ENCODE measurements around the gene RTN4RL1. TPM values are rescaled to one million over a fixed set of nuclear protein-coding genes. Genes with fewer than 3 reads are reported as not detected.
"Not testable (repeated sequence)": the region's sequence is repeated elsewhere in the genome, so short reads cannot be mapped to it uniquely, and the experiment has no call there.

The RTN4RL1 gene
- total RNA-seq, 1 experiment from 2014 or later = 1.7 TPM

DNA sequence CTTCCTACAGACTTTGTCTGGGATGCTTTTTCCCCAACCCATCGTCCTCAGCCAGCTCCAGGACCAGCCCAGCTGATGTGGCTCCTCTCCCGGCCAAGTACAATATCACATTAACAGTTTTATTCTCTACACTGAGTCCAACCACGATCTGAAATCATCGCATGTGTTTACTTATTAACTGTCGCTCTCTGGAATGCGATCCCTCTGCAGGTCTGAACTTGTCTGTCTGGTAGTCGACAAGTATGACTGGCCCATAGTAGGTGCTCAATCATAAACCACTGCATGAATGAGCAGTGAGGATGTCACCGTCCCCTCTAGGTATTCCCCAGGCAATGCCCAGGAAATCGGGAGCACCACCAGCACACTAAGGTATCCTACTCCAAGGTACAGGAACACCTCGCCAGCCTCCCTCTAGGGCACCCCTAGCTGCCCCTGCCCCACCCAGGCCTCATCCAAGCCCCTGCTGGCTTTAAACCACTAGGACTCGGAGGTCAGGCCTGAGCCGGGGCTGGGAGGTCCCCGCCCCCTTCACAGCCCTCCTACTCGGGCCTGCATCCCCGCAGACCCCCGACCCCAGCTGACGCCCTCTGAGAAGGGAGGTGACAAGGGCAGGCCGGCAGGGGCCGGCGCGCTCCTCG lies 27.7 kb downstream of the RTN4RL1 start:
- DNase-seq (ENCODE audit: low read depth, low spot score) = no peak

DNA sequence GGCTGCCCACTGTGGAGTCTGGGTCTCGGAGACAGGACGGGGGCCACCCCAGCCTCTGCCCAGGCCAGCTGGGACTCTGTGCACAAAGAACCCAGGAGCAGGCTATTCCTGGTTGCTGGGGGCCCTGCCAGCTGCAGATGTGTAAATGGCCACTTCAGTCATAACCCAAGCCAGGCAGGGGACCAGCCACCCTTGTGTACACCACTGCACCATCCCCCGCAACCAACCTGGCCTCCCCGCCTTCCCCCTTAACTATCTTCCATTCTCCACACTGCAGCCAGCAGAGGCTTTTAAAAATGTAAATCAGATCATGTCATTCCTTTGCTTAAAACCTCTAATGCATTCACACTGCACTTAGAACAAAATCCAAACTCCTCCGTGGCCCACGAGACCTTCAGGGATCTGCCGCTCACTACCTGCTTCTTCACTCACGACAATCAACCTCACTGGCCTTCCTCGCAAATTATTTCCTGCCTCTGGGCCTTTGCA lies 28.3 kb downstream of the RTN4RL1 start:
- DNase-seq (ENCODE audit: low read depth, low spot score) = no peak
- in situ Hi-C loops (cut with HindIII; ENCODE audit: low pct_unique_long_range_greater_than_20kb, low sequenced_read_pairs) = no loop called here

More for the DNA sequence above, 27.7 kb downstream of the RTN4RL1 start:
- in situ Hi-C loops (cut with HindIII; ENCODE audit: low pct_unique_long_range_greater_than_20kb, low sequenced_read_pairs) = no loop called here

DNA sequence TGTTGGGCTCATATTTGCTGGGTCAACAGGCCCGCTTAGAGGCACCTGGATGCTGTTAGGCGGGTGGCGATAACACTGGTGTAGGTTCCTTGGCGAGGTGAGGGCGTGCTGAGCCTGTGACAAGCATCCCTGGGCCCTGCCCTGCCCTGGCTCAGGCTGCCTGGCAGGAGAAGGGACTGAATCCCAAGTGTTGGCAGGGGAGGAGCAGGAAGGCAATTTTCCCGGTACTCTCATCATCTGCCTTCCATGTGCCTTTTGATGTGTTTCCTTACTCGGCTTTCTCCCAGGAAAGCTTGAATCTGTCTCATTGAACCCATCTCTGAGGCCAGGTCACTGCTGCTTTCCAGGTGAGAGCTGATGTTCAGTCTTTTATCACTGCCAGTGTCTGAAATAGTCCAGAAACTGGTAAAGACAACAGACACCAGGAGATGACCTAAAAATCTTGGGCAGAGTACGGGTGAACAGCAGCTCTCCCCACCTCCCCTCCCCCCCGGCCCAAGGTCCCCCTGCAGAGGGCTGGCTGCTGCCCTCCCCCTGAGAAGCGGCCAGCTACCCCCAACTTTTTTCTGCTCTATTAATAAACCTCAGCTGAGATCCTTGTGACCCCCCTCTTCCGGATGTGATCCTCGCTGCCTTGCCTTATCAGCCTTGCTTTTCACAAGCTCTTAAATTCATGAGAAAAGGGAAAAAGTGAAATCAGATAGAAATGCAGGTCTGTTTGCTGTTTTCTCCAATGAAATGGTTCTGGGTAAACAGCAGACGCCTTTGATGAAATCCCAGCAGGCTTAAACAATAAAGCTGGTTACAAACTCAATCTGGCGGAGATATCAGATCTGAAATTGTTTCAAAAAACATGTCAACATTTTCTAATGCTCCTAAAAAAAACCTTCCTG lies 29.0 kb downstream of the RTN4RL1 start:
- in situ Hi-C loops (cut with HindIII; ENCODE audit: low pct_unique_long_range_greater_than_20kb, low sequenced_read_pairs) = no loop called here
- no peak for DNase-seq (ENCODE audit: low read depth, low spot score)

DNA sequence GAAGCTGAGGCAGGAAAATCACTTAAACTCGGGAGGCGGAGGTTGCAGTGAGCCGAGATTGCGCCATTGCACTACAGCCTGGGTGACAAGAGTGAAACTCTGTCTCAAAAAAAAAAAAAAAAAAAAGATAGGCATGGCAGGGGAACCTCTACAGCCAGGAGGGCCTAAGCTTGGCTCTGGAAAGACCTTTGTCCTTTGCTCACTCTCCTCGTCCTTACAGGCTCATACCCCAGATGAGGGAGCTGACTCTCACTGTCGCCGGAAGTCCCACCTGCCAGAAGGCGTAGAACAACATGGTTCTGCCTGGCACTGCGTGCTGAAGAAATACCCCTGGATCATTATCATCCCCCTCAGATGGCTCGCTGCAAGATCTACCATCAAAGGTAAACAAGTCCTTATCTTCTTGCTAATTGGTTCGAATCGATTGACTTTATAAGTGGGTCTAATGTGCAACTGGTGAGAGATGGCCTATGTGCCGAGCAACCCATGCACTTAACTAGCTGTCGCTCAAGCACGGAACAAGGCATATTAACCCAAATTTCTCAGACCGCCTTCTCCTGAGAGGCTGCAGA lies 29.7 kb downstream of the RTN4RL1 start:
- no peak for DNase-seq (ENCODE audit: low read depth, low spot score)
- in situ Hi-C loops (cut with HindIII; ENCODE audit: low pct_unique_long_range_greater_than_20kb, low sequenced_read_pairs) = no loop called here

DNA sequence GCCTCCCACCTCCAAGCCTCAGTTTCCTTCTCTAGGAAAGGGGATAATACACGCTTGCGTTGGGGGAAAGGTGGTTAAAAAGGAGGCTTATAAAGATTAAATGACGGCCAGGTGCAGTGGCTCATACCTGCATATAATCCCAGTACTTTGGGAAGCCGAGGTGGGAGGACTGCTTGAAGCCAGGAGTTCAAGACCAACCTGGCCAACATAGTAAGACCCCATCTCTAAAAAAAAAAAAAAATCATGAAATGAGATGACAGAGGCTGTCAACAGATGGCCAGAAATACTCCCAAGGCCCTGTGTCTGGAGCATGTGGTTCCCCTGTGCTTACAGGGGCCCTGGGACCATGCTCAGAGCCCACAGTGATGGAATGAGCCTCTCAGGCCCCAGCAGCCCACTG lies 30.4 kb downstream of the RTN4RL1 start:
- in situ Hi-C loops (cut with HindIII; ENCODE audit: low pct_unique_long_range_greater_than_20kb, low sequenced_read_pairs) = no loop called here
- no peak for DNase-seq (ENCODE audit: low read depth, low spot score)

DNA sequence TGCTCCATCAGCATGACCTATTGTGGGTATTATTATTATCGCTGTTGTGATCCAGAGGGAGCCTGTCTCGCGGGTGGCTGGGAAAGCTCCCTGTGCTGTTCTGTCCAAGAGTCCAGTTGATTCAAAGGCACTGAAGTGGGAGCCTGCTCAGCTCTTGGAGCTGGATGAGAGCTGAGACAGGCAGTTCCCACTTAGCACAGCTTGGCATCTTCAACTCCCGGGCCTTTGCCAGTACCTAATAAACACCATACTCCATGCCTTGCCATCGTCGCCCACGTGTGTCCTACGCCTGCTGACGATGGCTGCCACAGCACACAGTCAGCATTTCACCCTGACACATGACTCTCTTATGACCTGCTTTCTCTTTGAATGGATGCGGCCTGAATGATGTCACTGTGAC lies 32.6 kb downstream of the RTN4RL1 start:
- DNase-seq (ENCODE audit: low read depth, low spot score) = no peak
- in situ Hi-C loops (cut with HindIII; ENCODE audit: low pct_unique_long_range_greater_than_20kb, low sequenced_read_pairs) = no loop called here

DNA sequence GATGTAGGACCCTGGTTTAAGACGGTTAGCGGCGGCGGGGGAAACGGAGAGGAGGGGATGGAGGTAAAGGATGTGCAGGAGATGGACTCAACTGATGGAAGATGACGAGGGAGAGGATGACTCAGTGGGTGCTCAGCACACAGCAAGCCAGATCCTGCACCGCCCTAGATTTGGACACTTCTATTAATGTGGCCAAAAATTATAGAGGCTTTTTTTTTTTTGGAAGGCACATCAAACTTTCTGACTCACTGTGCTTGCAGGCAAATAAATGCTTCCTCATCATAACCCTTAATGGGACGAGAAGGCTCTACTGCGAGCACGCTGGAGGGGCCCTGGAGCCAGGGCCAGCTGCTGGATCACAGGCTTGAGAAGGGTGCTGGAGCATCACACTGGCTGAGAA lies 36.0 kb downstream of the RTN4RL1 start:
- no peak for DNase-seq (ENCODE audit: low read depth, low spot score)
- in situ Hi-C loops (cut with HindIII; ENCODE audit: low pct_unique_long_range_greater_than_20kb, low sequenced_read_pairs) = no loop called here

DNA sequence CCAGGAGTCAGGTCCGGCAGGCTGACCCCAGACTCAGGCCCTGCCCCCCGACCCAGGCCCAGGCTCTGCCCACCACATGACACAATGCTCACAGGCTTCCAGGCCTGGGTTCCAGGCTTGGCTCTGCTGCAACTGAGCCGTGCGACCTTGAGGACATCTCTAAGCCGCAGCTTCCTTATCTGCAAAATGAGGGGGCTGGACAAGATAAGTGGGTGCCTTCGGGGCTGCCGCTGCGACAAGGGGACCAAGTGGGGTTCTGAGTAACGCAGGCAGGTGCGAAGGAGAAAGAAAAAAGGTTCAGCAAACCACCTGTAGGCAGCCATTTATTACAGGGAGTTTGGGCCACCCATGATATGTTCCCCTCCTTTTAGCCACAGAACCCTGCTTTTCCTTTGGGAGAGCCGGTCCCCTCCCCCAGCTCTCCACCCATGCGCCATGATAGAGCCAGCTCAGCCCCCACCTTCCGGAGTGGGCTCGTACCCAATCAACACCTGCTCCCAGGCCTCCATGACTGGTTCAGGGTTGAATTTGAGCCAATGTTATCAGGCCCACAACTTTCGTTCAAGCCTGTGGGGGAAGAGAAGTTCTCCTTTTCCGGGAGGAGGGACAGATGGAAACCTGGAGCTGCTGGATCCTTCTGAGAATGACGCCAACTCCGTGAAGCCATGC lies 38.2 kb downstream of the RTN4RL1 start:
- no peak for DNase-seq (ENCODE audit: low read depth, low spot score)
- in situ Hi-C loops (cut with HindIII; ENCODE audit: low pct_unique_long_range_greater_than_20kb, low sequenced_read_pairs) = no loop called here

DNA sequence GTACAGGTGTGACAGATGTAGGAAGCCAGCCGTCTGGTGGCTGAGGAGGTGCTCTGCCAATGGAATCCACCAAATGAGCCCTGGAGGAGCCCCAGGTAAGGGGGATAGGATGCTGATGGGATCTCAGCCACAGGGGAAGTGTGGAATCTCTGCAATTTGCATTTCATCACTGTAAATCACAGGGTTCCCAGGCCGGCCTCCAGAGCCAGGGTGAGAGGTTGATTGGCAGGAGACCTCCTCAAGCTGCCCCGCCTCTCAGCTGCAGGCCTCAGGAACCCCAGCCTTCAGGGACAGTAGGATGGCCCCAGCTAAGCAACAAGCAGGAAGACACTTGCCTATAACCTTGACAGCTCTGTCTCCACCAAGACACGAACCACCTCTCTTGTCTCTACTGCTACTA lies 39.4 kb downstream of the RTN4RL1 start:
- no peak for DNase-seq (ENCODE audit: low read depth, low spot score)
- in situ Hi-C loops (cut with HindIII; ENCODE audit: low pct_unique_long_range_greater_than_20kb, low sequenced_read_pairs) = no loop called here

DNA sequence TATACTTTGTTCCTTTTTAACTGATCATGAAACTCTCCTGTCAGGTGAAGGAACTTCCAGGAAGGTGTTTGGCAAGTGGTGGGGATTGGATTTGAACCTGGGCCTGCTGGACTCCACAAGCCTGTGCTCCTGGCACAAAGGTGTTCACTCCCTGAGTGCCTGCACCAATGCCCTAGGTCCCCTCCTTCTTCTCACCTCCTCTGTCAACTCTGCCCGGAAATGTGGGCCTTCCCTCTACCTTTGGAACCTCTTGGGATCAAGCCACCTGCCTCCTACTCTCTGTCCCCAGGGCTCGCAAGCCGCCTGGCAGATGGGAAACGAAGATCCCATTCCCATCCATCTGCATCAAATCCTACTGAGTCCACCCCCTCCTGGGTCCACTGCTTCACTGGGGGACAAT lies 40.0 kb downstream of the RTN4RL1 start:
- DNase-seq (ENCODE audit: low read depth, low spot score) = no peak
- in situ Hi-C loops (cut with HindIII; ENCODE audit: low pct_unique_long_range_greater_than_20kb, low sequenced_read_pairs) = no loop called here

DNA sequence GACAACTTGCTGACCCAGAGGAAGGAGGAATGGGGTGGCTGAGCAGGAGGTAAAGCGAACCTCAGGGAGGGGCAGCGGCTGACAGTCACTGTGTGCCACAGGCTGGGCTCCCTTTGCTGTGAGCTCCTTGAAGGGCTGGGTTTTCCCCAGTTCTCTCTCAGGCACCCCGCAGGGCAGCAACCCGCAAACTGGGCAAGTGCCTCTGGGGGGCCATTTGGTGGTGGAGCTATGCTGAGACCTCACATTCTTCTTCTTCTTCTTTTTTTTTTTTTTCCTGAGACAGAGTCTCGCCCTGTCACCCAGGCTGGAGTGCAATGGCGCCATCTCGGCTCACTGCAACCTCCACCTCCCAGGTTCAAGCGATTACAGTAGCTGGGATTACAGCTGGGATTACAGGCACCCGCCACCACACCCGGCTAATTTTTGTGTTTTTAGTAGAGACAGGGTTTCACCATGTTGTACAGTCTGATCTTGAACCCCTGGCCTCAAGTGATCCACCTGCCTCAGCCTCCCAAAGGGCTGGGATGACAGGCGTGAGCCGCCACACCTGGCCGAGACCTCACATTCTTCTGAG lies 42.3 kb downstream of the RTN4RL1 start:
- DNase-seq (ENCODE audit: low read depth, low spot score); in situ Hi-C loops (cut with HindIII; ENCODE audit: low pct_unique_long_range_greater_than_20kb, low sequenced_read_pairs): not testable (repeated sequence)

DNA sequence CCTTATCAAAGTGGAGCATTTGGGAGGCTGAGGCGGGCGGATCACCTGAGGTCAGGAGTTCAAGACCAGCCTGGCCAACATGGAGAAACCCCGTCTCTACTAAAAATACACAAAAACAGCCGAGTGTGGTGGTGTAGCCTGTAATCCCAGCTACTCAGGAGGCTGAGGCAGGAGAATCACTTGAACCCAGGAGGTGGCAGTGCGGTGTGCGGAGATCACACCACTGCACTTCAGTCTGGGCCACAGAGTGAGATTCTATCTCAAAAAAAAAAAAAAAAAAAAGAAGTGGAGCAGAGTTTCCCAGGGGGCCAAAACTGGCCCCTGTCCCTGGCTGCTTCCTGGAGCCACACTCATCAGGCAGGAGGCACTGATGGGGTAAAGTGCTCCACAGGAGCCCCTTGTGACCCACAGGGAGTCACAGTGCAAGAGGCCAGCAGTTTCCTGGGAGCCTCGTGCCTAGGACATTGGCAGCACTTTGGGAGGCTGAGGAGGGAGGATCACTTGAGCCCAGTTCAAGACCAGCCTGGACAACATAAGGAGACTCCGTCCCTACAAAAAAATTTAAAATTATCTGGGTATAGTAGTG lies 44.4 kb downstream of the RTN4RL1 start:
- in situ Hi-C loops (cut with HindIII; ENCODE audit: low pct_unique_long_range_greater_than_20kb, low sequenced_read_pairs) = no loop called here
- no peak for DNase-seq (ENCODE audit: low read depth, low spot score)

DNA sequence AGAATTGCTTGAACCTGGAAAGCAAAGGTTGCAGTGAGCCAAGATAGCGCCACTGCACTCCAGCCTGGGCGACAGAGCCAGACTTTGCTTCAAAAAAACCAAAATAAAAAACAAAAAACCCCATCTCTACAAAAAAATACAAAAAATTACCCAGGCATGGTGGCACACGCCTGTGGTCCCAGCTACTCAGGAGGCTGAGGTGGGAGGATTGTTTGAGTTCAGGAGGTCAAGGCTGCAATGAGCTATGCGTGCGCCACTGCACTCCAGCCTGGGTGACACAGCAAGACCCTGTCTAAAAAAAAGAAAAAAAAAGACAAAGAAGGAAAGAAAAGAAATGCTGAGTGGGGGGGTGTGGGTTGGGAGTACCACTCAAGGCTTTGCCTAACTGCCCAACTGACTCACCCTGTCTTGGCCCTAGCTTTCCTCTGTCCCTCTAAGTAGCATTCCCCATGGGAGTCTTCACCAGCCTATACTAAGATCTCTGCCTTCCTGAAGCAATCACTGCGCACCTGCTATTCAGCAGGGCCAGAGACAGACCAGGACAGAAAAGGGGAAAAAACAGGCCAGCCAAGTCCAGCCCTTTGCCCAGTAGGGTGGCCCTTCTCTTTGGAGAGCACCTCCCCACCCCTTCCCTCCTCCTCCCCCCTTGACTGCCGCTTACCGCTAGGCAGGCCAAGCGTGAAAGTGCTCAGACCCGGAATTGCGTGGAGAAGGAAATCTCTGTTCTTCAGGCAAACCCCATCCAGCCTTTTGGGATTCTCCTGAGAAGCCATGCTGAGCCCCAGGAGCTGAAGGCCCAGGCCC lies 45.8 kb downstream of the RTN4RL1 start:
- in situ Hi-C loops (cut with HindIII; ENCODE audit: low pct_unique_long_range_greater_than_20kb, low sequenced_read_pairs) = no loop called here
- DNase-seq (ENCODE audit: low read depth, low spot score) = no peak

DNA sequence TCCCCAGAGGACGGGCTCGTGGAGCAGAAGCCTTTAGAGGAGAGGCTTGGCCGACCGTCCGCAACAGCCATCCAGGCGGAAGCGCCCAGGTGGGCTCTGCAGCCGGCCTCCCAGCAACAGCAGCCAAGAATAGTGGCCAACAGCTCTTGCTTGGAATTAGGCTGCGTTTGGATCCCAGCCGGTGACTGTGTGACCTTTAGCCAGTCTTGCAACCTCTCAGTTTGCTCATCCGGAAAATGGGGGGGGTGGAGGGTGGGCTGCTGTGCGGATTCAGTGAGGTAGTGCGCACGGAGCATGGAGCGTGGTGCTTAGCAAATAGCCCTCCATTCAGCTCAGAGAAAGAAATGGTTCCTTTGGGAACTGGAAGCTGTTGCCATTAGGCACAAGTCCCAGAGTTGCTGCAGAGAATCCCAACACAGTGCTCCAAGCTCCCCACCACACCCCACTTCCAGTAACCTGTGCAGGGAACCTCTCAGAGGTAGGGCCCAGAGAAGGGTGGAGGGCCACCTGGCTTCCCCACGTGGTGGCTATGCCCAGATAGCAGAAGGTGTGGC lies 46.7 kb downstream of the RTN4RL1 start:
- in situ Hi-C loops (cut with HindIII; ENCODE audit: low pct_unique_long_range_greater_than_20kb, low sequenced_read_pairs) = no loop called here

DNA sequence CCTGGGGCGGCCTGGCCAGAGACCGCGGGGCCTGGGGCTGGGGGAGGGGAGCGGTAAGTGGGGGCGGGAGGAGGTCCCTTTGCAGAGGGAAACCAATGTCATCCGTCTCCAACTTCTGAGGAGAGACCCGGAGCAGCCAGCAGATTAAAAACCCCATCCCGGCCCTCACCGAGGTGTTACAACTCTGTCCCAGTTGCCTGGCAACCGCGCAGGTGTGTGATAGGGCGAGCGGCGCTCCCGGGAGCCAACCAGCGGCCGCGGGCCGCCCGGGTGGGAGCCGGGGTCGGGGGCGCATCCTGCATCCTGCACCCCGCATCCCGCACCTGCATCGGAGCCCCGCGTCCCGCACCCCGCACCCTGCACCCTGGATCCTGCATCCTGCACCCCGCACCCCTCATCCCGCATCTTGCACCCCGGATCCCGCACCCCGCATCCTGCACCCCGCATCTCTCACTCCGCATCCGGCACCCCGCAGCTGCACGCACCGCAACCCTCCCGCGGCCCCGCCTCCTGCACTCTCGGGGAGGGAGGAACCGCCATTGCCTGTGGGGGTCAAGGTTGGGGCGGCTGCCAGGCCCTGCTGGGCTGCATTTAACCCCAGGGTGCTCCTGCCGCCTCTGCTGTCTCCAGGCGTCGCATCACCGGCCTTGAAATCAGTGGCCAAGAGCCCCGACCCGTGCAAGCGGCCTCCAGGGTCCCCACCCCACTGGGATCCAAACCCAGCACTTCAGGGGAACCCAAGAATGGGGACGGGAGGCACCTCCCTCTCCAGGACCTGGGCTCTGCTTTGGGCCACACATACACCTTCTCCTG lies 47.3 kb downstream of the RTN4RL1 start:
- DNase-seq (ENCODE audit: low read depth, low spot score) = no peak
- in situ Hi-C loops (cut with HindIII; ENCODE audit: low pct_unique_long_range_greater_than_20kb, low sequenced_read_pairs) = no loop called here

More for the DNA sequence above, 46.7 kb downstream of the RTN4RL1 start:
- DNase-seq (ENCODE audit: low read depth, low spot score) = no peak

DNA sequence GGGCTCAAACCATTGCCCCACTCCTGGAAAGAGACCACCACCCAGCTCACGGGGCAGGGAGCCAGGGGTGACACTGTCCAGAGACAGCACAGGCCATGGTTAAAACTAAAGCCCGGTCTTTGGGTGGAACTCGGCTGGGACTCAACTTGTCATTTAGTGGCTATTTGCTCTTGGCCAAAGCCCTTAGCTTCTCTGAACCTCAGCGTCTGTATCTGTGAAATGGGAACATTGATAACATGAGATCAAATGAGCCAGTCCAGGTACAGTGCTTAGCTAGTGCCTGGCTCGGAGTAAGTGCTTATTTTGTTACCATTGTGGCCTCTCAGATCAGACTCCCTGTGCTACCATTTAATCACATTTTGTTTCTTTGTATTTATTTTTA lies 48.5 kb downstream of the RTN4RL1 start:
- DNase-seq (ENCODE audit: low read depth, low spot score) = no peak
- in situ Hi-C loops (cut with HindIII; ENCODE audit: low pct_unique_long_range_greater_than_20kb, low sequenced_read_pairs) = no loop called here

All from SK-MEL-5 (cell line).